Fibroblast of the aortic adventitia (primary cell): Measurements from ENCODE around the gene NELFCD. TPM values are rescaled to one million over a fixed set of nuclear protein-coding genes. Genes with fewer than 3 reads are reported as not detected.

Experiments used
- DNase-seq: peaks from one replicate; pipeline ENCODE4 v3.0.0-alpha.2; 2010; ENCODE audit warnings: low read depth
- H3K4me3 ChIP-seq: 2 replicates; pipeline ENCODE4 v1.5.1; 2011; ENCODE audit warnings: low read depth, mild to moderate bottlenecking, control low read depth, low read length, moderate library complexity
- total RNA-seq: library from RNA; depleted of rRNA; stranded (reverse); fragments of >200 nt; gene quantifications from 2 replicates; pipeline ENCODE4 v1.2.3, GENCODE V29; 2012; ENCODE audit warnings: low replicate concordance
- TF ChIP-seq, protein P1 (sequence below): IDR thresholded peaks from 2 replicates; pipeline ENCODE4 v1.5.1; 2011; ENCODE audit warnings: mild to moderate bottlenecking, low read length, control low read depth, inconsistent platforms; ENCODE audit not compliant: insufficient read depth

The NELFCD gene
- total RNA-seq, 1 donor: 46.1 TPM

DNA sequence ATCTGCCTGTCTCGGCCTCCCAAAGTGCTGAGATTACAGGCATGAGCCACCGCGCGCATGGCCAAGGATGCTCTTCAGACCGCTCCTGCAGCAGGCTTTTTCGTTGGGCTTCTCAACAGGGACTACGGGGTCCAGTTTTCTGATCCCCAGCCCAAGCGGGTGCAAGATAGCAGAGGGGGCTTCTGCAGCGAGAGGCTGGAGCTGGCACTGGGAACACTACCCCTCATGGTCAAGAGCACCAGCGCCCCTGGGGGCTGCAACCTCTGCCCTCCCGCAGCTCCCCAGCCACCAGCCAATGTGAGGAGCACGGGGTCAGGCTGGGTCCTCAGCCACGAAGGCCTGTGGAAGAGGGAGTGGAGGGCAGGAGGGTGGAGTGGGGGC lies 20.0 kb downstream of the NELFCD start:
- no peak overlapping the region for H3K4me3 ChIP-seq
- TF ChIP-seq, protein P1, sequence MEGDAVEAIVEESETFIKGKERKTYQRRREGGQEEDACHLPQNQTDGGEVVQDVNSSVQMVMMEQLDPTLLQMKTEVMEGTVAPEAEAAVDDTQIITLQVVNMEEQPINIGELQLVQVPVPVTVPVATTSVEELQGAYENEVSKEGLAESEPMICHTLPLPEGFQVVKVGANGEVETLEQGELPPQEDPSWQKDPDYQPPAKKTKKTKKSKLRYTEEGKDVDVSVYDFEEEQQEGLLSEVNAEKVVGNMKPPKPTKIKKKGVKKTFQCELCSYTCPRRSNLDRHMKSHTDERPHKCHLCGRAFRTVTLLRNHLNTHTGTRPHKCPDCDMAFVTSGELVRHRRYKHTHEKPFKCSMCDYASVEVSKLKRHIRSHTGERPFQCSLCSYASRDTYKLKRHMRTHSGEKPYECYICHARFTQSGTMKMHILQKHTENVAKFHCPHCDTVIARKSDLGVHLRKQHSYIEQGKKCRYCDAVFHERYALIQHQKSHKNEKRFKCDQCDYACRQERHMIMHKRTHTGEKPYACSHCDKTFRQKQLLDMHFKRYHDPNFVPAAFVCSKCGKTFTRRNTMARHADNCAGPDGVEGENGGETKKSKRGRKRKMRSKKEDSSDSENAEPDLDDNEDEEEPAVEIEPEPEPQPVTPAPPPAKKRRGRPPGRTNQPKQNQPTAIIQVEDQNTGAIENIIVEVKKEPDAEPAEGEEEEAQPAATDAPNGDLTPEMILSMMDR: no peak
- no peak for DNase-seq

DNA sequence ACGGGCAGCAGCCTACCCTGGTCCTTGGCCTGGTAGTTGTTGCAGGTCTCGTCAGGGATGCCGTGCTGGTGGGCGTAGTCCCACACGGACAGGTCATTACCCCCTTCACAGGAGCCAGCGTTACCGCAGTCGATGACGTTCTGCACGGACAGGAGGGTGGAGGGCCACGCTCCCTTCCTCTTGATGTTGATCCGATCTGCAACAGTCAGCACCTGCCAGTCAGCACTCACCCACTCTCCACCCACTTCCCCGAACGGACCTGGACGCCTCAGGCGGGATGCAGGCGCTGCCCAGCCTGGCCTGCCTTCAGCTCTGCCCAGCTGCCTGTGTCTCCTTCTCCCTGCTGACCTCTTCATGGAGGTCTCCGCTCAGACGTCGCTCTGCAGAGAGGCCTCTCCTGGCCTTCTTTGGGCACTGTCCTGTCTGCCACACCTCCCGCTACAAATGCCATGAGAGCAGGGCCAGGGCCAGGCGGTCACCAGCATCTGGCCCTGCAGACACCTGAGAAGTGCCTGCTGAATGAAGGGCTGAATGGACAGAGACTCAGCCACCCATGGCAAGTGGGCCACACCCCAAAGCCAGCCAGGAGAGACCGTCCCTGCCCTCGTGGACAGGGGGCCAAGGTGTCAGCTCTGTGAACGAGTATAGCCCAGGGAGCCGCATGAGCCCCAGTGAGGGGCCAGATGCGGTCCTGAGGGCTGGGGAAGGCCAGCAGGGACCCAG lies 20.6 kb downstream of the NELFCD start:
- DNase-seq: no peak
- H3K4me3 ChIP-seq: no peak overlapping the region
- TF ChIP-seq, protein P1: no peak

DNA sequence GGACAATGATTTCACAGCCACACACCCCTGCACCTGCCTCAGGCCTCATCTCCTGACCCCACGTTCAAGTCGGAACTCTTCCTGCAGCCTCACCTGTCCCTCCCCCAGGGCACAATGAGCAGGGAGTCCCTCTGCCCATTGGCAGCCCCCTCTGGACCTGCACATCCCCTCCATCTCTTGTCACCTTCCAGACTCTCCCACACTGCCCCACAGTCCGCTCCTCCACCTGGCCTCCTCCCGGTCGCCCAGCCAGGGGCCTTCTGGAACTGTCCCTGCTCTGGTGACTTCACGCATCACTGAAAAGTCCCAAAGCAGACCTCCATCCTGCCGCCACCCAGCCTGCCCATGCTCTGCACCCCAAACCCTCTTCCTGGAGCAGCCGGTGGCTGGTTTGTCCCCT lies 21.3 kb downstream of the NELFCD start:
- TF ChIP-seq, protein P1: no peak
- H3K4me3 ChIP-seq: no peak overlapping the region
- no peak for DNase-seq

DNA sequence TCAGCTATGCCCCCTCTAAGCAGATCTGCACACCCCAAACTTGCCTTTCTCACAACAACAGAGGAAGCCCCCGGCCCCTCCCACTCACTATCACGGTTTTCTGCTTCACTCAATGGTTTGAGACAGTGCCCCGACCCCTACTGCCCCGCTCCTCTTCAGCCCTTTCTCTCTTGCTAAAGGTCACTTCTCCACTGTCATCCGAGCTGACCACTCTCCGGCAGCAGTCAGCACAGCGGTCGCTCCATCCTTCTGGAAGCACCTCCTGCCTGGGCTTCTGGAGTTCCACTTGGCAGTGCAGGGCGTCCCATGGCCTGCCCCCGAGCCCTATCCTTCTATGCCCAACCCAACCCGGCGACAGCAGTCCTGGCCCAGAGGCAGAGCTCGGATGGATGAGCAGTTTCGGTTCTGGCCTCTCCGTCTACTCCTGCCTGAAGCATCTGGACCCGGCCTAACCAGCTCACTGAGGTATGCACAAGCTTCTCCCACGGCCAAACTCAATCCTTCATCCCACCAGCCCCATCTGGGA lies 21.9 kb downstream of the NELFCD start:
- DNase-seq: no peak
- H3K4me3 ChIP-seq: no peak overlapping the region
- TF ChIP-seq, protein P1: no peak

DNA sequence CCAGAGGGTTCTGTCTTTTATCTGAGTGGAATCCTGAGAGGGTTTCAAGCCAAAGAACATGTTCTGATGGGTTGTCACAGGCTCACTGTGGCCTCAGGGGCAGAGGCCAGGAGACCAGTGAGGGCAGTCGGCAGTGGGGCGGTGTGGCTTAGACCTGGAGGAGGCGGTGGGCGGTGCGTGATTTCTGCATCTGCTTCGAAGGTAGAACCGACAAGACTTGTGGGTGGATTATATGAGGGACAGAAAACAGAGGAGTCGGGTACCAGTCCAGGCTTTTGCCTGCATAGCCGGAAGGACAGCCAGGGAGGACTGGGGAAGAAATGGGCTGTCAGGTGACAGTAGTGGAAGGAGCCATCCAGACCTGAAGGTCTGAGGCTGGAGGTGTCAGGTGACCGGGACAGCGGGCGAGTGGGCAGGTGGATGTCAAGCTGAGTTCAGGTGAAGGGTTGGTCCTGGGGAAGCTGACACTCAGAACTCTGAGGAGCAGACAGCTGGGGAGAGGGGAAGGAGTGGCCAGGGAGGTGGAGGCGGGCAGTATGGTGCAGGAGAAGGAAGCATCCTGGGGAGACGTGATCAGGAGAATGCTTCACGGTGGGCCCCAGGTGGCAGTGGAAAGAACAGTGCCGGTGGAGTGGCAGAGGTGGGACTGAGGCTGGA lies 22.9 kb downstream of the NELFCD start:
- TF ChIP-seq, protein P1: no peak
- DNase-seq: no peak
- no peak overlapping the region for H3K4me3 ChIP-seq

DNA sequence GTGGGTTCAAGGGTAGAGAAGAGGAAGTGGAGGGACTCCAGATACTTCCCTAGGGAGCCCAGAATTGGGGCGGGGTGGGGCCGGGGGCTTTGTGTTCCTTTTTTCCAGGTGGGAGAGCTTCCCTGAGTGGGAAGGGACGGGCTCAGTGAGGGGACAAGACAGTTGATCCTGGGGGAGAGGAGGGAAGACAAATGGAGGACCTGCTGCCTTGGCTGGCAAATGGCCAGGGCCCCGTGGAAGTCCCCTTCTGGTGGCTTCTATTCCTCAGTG lies 23.4 kb downstream of the NELFCD start:
- no peak for DNase-seq
- H3K4me3 ChIP-seq: no peak overlapping the region
- TF ChIP-seq, protein P1: no peak
